Adipocyte (in vitro differentiated cells): Measurements from ENCODE around the gene SLC16A8.

Experiments used
- DNase-seq: peaks from one replicate; pipeline ENCODE4 v3.0.0-alpha.2; 2015; ENCODE audit warnings: low read depth
- H3K27me3 ChIP-seq: replicated peaks from 2 replicates; pipeline ENCODE4 v1.7.0; 2013; ENCODE audit warnings: mild to moderate bottlenecking, low read length, moderate library complexity; ENCODE audit not compliant: control insufficient read depth, insufficient read depth
- H3K36me3 ChIP-seq: 2 replicates; pipeline ENCODE4 v1.7.0; 2013; ENCODE audit warnings: low read length, mild to moderate bottlenecking, moderate library complexity; ENCODE audit not compliant: control insufficient read depth, insufficient read depth, severe bottlenecking
- H3K4me1 ChIP-seq: 2 replicates; pipeline ENCODE4 v1.7.0; 2013; ENCODE audit warnings: mild to moderate bottlenecking, low read length, moderate library complexity; ENCODE audit not compliant: control insufficient read depth, insufficient read depth
- H3K4me3 ChIP-seq: 2 replicates; pipeline ENCODE4 v1.7.0; 2013; ENCODE audit warnings: mild to moderate bottlenecking, low read length, moderate library complexity
- H3K9ac ChIP-seq: 2 replicates; pipeline ENCODE4 v1.7.0; 2013; ENCODE audit warnings: mild to moderate bottlenecking, low read length, moderate library complexity
- H3K9me3 ChIP-seq: 2 replicates; pipeline ENCODE4 v1.7.0; 2013; ENCODE audit warnings: mild to moderate bottlenecking, low read length, moderate library complexity; ENCODE audit not compliant: control insufficient read depth

SLC16A8 gene

GRCh38 chr22:38097557-38098409, 13.8 kb upstream of the SLC16A8 start:
- no peak for DNase-seq
- Histone ChIP-seq H3K4me1 (peaks cover 9% of the 10 kb centered on the region), H3K9me3 (no peaks in the 10 kb centered on the region), H3K4me3 (no peak overlapping the region), H3K27me3 (no peaks in the 10 kb centered on the region), H3K9ac (no peak overlapping the region), H3K36me3 (no peaks in the 10 kb centered on the region)

GRCh38 chr22:38097058-38097457, 13.1 kb upstream of the SLC16A8 start:
- Histone ChIP-seq H3K9me3 (no peaks in the 10 kb centered on the region), H3K4me3 (no peak overlapping the region), H3K27me3 (no peaks in the 10 kb centered on the region), H3K36me3 (no peaks in the 10 kb centered on the region), H3K4me1 (peaks cover 9% of the 10 kb centered on the region), H3K9ac (no peak overlapping the region)
- DNase-seq = no peak

- no peaks in the 10 kb centered on the region for H3K27me3 ChIP-seq
- H3K4me3 ChIP-seq = no peak overlapping the region
- no peak overlapping the region for H3K9ac ChIP-seq
- no peaks in the 10 kb centered on the region for H3K36me3 ChIP-seq
- DNase-seq = no peak
- H3K9me3 ChIP-seq = no peaks in the 10 kb centered on the region
- H3K4me1 ChIP-seq = peaks cover 4% of the 10 kb centered on the region
These were observed 5.5 kb upstream of the SLC16A8 start for GRCh38 chr22:38089474-38089851.

- Histone ChIP-seq H3K36me3 (no peaks in the 10 kb centered on the region), H3K27me3 (no peaks in the 10 kb centered on the region), H3K9me3 (no peaks in the 10 kb centered on the region), H3K4me3 (peak overlapping the region; percentile 70), H3K9ac (peak overlapping the region; percentile 66), H3K4me1 (peaks cover 4% of the 10 kb centered on the region)
- DNase-seq = no peak
These were observed 4.9 kb upstream of the SLC16A8 start for GRCh38 chr22:38088629-38089473.

- no peaks in the 10 kb centered on the region for H3K9me3 ChIP-seq
- no peak for DNase-seq
- no peak overlapping the region for H3K9ac ChIP-seq
These were observed 3.9 kb upstream of the SLC16A8 start for GRCh38 chr22:38087855-38088254.

GRCh38 chr22:38086942-38087341, 3.0 kb upstream of the SLC16A8 start:
- peaks cover 2% of the 10 kb centered on the region for H3K27me3 ChIP-seq
- H3K4me3 ChIP-seq = no peak overlapping the region
- no peak for DNase-seq
- no peaks in the 10 kb centered on the region for H3K36me3 ChIP-seq
- no peaks in the 10 kb centered on the region for H3K9me3 ChIP-seq
- peaks cover 4% of the 10 kb centered on the region for H3K4me1 ChIP-seq
- no peak overlapping the region for H3K9ac ChIP-seq

More at GRCh38 chr22:38087855-38088254, 3.9 kb upstream of the SLC16A8 start:
- Histone ChIP-seq H3K36me3 (no peaks in the 10 kb centered on the region), H3K4me1 (peaks cover 4% of the 10 kb centered on the region), H3K4me3 (no peak overlapping the region), H3K27me3 (no peaks in the 10 kb centered on the region)

GRCh38 chr22:38086001-38086845, 2.2 kb upstream of the SLC16A8 start:
- H3K9me3 ChIP-seq = no peaks in the 10 kb centered on the region
- H3K4me1 ChIP-seq = peaks cover 4% of the 10 kb centered on the region
- no peak overlapping the region for H3K4me3 ChIP-seq
- no peaks in the 10 kb centered on the region for H3K36me3 ChIP-seq
- DNase-seq = no peak
- H3K27me3 ChIP-seq = peaks cover 5% of the 10 kb centered on the region
- no peak overlapping the region for H3K9ac ChIP-seq

- DNase-seq = no peak
- Histone ChIP-seq H3K36me3 (no peaks in the 10 kb centered on the region), H3K9ac (no peak overlapping the region), H3K9me3 (no peaks in the 10 kb centered on the region), H3K4me3 (no peak overlapping the region), H3K4me1 (peaks cover 10% of the 10 kb centered on the region), H3K27me3 (peaks cover 5% of the 10 kb centered on the region)
These were observed 1.5 kb upstream of the SLC16A8 start for GRCh38 chr22:38085501-38085900.

- Histone ChIP-seq H3K4me1 (peaks cover 10% of the 10 kb centered on the region), H3K9me3 (no peaks in the 10 kb centered on the region), H3K9ac (no peak overlapping the region), H3K4me3 (no peak overlapping the region), H3K36me3 (no peaks in the 10 kb centered on the region), H3K27me3 (peaks cover 5% of the 10 kb centered on the region)
- no peak for DNase-seq
These were observed 1.1 kb upstream of the SLC16A8 start for GRCh38 chr22:38085056-38085455.

GRCh38 chr22:38082986-38083710, 836 bp downstream of the SLC16A8 start:
- Histone ChIP-seq H3K9ac (no peak overlapping the region), H3K36me3 (no peaks in the 10 kb centered on the region), H3K9me3 (no peaks in the 10 kb centered on the region), H3K27me3 (peaks cover 5% of the 10 kb centered on the region), H3K4me3 (no peak overlapping the region), H3K4me1 (peaks cover 5% of the 10 kb centered on the region)
- DNase-seq = no peak
